ENCODE measurements around the gene DUSP3. TPM values are rescaled to one million over a fixed set of nuclear protein-coding genes. Genes with fewer than 3 reads are reported as not detected.

The DUSP3 gene
- total RNA-seq, 2 donors from 2014 or later = 25.4 to 31.0 TPM

- H3K36me3 Mint-ChIP-seq (ENCODE audit: low read depth) = peaks cover 12% of the 10 kb centered on the region
- peak overlapping the region; percentile 71 for H3K4me3 Mint-ChIP-seq
- TF ChIP-seq, protein P1, sequence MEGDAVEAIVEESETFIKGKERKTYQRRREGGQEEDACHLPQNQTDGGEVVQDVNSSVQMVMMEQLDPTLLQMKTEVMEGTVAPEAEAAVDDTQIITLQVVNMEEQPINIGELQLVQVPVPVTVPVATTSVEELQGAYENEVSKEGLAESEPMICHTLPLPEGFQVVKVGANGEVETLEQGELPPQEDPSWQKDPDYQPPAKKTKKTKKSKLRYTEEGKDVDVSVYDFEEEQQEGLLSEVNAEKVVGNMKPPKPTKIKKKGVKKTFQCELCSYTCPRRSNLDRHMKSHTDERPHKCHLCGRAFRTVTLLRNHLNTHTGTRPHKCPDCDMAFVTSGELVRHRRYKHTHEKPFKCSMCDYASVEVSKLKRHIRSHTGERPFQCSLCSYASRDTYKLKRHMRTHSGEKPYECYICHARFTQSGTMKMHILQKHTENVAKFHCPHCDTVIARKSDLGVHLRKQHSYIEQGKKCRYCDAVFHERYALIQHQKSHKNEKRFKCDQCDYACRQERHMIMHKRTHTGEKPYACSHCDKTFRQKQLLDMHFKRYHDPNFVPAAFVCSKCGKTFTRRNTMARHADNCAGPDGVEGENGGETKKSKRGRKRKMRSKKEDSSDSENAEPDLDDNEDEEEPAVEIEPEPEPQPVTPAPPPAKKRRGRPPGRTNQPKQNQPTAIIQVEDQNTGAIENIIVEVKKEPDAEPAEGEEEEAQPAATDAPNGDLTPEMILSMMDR (conservative IDR thresholded peaks at IDR 0.05) = no peak
- Histone ChIP-seq H3K4me3 (ENCODE audit: low read length) (peak overlapping the region; percentile 80), H3K9me3 (ENCODE audit: control insufficient read depth, low read length) (no peaks in the 10 kb centered on the region), H3K27ac (ENCODE audit: low read depth, low read length) (no peak overlapping the region), H3K27me3 (ENCODE audit: control insufficient read depth, insufficient read depth, low read length, poor library complexity, severe bottlenecking) (peaks cover 4% of the 10 kb centered on the region), H3K36me3 (ENCODE audit: control insufficient read depth, insufficient read depth, low read length) (peaks cover 16% of the 10 kb centered on the region), H3K4me1 (ENCODE audit: control insufficient read depth, insufficient read depth, low read length) (no peaks in the 10 kb centered on the region), H3K9ac (ENCODE audit: extremely low read depth, low read length, poor library complexity, severe bottlenecking) (peak overlapping the region; percentile 99)
- no peaks in the 10 kb centered on the region for H3K9me3 Mint-ChIP-seq
- peaks cover 23% of the 10 kb centered on the region for H3K27me3 Mint-ChIP-seq (ENCODE audit: insufficient read depth)
- peak overlapping the region; percentile 79 for H3K27ac Mint-ChIP-seq
- 12 to 15% methylated on average over 19 to 26 of the region's 26 CpGs for WGBS, 2 experiments (ENCODE audit: insufficient coverage in 1 of 2, insufficient read length in 1 of 2)
- H3K4me1 Mint-ChIP-seq = peaks cover 10% of the 10 kb centered on the region
- peak; percentile 83 for DNase-seq
These were observed 658 bp upstream of the DUSP3 start for GRCh38 chr17:43779145-43780125.

DNA sequence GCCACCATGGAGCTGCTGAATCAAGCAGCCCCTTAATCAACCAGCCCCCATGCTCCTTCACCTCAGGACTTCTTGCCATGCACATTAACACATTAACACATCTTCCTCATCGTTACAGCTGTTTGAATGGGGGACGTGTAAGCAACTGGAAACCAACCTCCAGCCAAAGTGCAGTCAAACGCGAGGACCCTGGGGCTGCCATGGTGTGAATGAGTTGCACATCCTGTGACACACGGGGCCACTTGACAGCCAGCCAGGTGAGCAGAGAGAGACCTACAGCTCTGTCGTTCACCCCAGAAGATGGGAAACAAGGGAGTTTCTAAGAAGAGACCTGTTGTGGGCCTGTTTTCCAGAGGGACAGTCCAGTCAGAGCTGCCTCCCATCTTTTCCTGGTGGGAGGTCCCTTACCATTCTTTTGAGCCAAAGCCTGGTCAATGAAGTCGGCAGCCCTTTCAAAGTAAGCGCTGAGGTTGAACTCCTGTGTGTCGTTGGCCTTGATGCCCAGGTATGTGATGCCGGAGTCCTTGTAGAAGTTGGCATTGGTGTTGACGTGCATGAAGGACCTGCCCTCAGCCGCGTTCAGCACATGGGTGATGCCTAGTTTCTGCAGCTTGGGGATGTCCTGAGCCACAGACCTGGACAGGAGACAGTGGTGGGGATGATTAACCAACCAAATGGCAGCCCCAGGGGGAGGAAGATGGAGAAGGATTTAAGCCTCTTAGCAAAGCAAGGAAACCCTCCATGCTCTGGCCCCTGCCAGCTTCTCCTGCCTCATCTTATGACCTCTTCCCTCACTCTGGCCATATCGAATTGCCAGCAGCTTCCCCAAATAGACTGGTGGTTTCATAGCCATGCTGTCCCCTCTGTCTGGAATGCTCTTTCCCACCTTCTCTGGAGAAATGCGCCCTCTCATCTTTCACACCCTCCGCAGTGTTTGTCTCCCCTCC, 4.2 kb downstream of the DUSP3 start:
- Histone ChIP-seq H3K9me3 (ENCODE audit: control insufficient read depth, low read length) (no peaks in the 10 kb centered on the region), H3K4me3 (ENCODE audit: low read length) (no peak overlapping the region), H3K27me3 (ENCODE audit: control insufficient read depth, insufficient read depth, low read length, poor library complexity, severe bottlenecking) (peaks cover 3% of the 10 kb centered on the region), H3K27ac (ENCODE audit: low read depth, low read length) (no peak overlapping the region), H3K9ac (ENCODE audit: extremely low read depth, low read length, poor library complexity, severe bottlenecking) (no peak overlapping the region), H3K4me1 (ENCODE audit: control insufficient read depth, insufficient read depth, low read length) (no peaks in the 10 kb centered on the region), H3K36me3 (ENCODE audit: control insufficient read depth, insufficient read depth, low read length) (peaks cover 48% of the 10 kb centered on the region)
- Mint-ChIP-seq H3K27ac (peak overlapping the region; percentile 30), H3K4me3 (no peak overlapping the region), H3K36me3 (ENCODE audit: low read depth) (peaks cover 52% of the 10 kb centered on the region), H3K9me3 (no peaks in the 10 kb centered on the region), H3K27me3 (ENCODE audit: insufficient read depth) (peaks cover 2% of the 10 kb centered on the region), H3K4me1 (peaks cover 6% of the 10 kb centered on the region)
- TF ChIP-seq, protein P1 (conservative IDR thresholded peaks at IDR 0.05) = no peak
- 93 to 96% methylated on average over 12 to 16 of the region's 16 CpGs for WGBS, 2 experiments (ENCODE audit: insufficient coverage in 1 of 2, insufficient read length in 1 of 2)
- DNase-seq = peak; percentile 44

Measured in endodermal cell (in vitro differentiated cells).